ENCODE results near the gene LRMDA. TPM values are rescaled to one million over a fixed set of nuclear protein-coding genes. Genes with fewer than 3 reads are reported as not detected.

Gene LRMDA
- total RNA-seq, 4 donors from 2014 or later = 2.2 to 7.8 (median 4.5) TPM

GRCh38 chr10:75977139-75977538 lies 545.7 kb downstream of the LRMDA start:
- no peaks in the 10 kb centered on the region for H3K36me3 ChIP-seq
- no peak overlapping the region for H3K27ac ChIP-seq
- H3K4me1 ChIP-seq = peaks cover 0 to 6% (median 3%) of the 10 kb centered on the region in 4 donors
- no peak for DNase-seq
- no peaks in the 10 kb centered on the region for H3K27me3 ChIP-seq
- intact Hi-C loops (cut with DNase I; ENCODE audit: low total_unique reads) = no loop called here
- 57 to 70% methylated on average over 2 to 4 of the region's 4 CpGs for WGBS, 2 donors (ENCODE audit: low coverage in 1 of 2)
- no peaks in the 10 kb centered on the region for H3K9me3 ChIP-seq
- no peak overlapping the region for H3K4me3 ChIP-seq
- in situ Hi-C loops (cut with MboI; ENCODE audit: low pct_ligation_motif_present in 1 of 4, low pct_unique_long_range_greater_than_20kb in 1 of 4, low sequenced_read_pairs in 3 of 4) = no loop called here
- TF ChIP-seq POLR2A (IDR thresholded peaks at IDR 0.05) = no peak
- no peak for TF ChIP-seq EP300 (IDR thresholded peaks at IDR 0.05; ENCODE audit: low read depth)
- no peak for TF ChIP-seq CTCF (IDR thresholded peaks at IDR 0.05)
- TF ChIP-seq POLR2AphosphoS5 (IDR thresholded peaks at IDR 0.05) = no peak

GRCh38 chr10:75978213-75978612 lies 546.8 kb downstream of the LRMDA start:
- no peaks in the 10 kb centered on the region for H3K9me3 ChIP-seq
- DNase-seq = no peak
- intact Hi-C loops (cut with DNase I; ENCODE audit: low total_unique reads) = no loop called here
- no peaks in the 10 kb centered on the region for H3K27me3 ChIP-seq
- in situ Hi-C loops (cut with MboI; ENCODE audit: low pct_ligation_motif_present in 1 of 4, low pct_unique_long_range_greater_than_20kb in 1 of 4, low sequenced_read_pairs in 3 of 4) = no loop called here
- no peaks in the 10 kb centered on the region for H3K4me1 ChIP-seq
- WGBS, 2 donors (ENCODE audit: low coverage in 1 of 2) = 65 to 83% methylated on average over 1 to 4 of the region's 4 CpGs
- TF ChIP-seq POLR2A (IDR thresholded peaks at IDR 0.05) (no peak), CTCF (IDR thresholded peaks at IDR 0.05) (no peak), POLR2AphosphoS5 (IDR thresholded peaks at IDR 0.05) (no peak), EP300 (IDR thresholded peaks at IDR 0.05; ENCODE audit: low read depth) (no peak)
- no peak overlapping the region for H3K4me3 ChIP-seq
- no peaks in the 10 kb centered on the region for H3K36me3 ChIP-seq
- H3K27ac ChIP-seq = no peak overlapping the region

GRCh38 chr10:75980419-75981002 lies 549.1 kb downstream of the LRMDA start:
- 77 to 87% methylated on average over 3 to 6 of the region's 6 CpGs for WGBS, 2 donors (ENCODE audit: low coverage in 1 of 2)
- Histone ChIP-seq H3K36me3 (no peaks in the 10 kb centered on the region), H3K9me3 (no peaks in the 10 kb centered on the region), H3K4me3 (no peak overlapping the region), H3K4me1 (no peaks in the 10 kb centered on the region), H3K27ac (no peak overlapping the region), H3K27me3 (no peaks in the 10 kb centered on the region)
- intact Hi-C loops (cut with DNase I; ENCODE audit: low total_unique reads) (no loop called here), in situ Hi-C loops (cut with MboI; ENCODE audit: low pct_ligation_motif_present in 1 of 4, low pct_unique_long_range_greater_than_20kb in 1 of 4, low sequenced_read_pairs in 3 of 4) (no loop called here)
- no peak for TF ChIP-seq POLR2A (IDR thresholded peaks at IDR 0.05)
- TF ChIP-seq CTCF (IDR thresholded peaks at IDR 0.05) = no peak
- no peak for TF ChIP-seq POLR2AphosphoS5 (IDR thresholded peaks at IDR 0.05)
- TF ChIP-seq EP300 (IDR thresholded peaks at IDR 0.05; ENCODE audit: low read depth) = no peak
- DNase-seq = no peak

GRCh38 chr10:75982611-75983369 lies 551.4 kb downstream of the LRMDA start:
- DNase-seq = no peak
- intact Hi-C loops (cut with DNase I; ENCODE audit: low total_unique reads) (no loop called here), in situ Hi-C loops (cut with MboI; ENCODE audit: low pct_ligation_motif_present in 1 of 4, low pct_unique_long_range_greater_than_20kb in 1 of 4, low sequenced_read_pairs in 3 of 4) (no loop called here)
- Histone ChIP-seq H3K27ac (no peak overlapping the region), H3K36me3 (no peaks in the 10 kb centered on the region), H3K4me1 (no peaks in the 10 kb centered on the region), H3K9me3 (no peaks in the 10 kb centered on the region), H3K27me3 (no peaks in the 10 kb centered on the region), H3K4me3 (no peak overlapping the region)
- WGBS, 2 donors (ENCODE audit: low coverage in 1 of 2) = 75 to 95% methylated on average over 3 to 5 of the region's 5 CpGs
- TF ChIP-seq POLR2A (IDR thresholded peaks at IDR 0.05) = no peak
- TF ChIP-seq EP300 (IDR thresholded peaks at IDR 0.05; ENCODE audit: low read depth) = no peak
- no peak for TF ChIP-seq POLR2AphosphoS5 (IDR thresholded peaks at IDR 0.05)
- TF ChIP-seq CTCF (IDR thresholded peaks at IDR 0.05) = no peak

Data from transverse colon (tissue), 4 donors.